Activated CD8-positive, alpha-beta memory T cell treated with anti-CD3 and anti-CD28 coated beads, Interleukin-2, amount 50 U/mL, for 4 hours (primary cell): ENCODE data around the gene PNMA3.
"Not testable (repeated sequence)": the region's sequence is repeated elsewhere in the genome, so short reads cannot be mapped to it uniquely, and the experiment has no call there.

ENCODE experiments used
- DNase-seq: peaks from one replicate; pipeline ENCODE4 v3.0.0-alpha.2; 2020

Gene PNMA3

GRCh38 chrX:153074262-153074899 lies 18.1 kb downstream of the PNMA3 start:
- no peak for DNase-seq

- no peak for DNase-seq
These were observed 18.7 kb downstream of the PNMA3 start for GRCh38 chrX:153074935-153075334.

GRCh38 chrX:153075366-153075765 lies 19.1 kb downstream of the PNMA3 start:
- no peak for DNase-seq

GRCh38 chrX:153077437-153078135 lies 21.3 kb downstream of the PNMA3 start:
- not testable (repeated sequence) for DNase-seq

- not testable (repeated sequence) for DNase-seq
These were observed 27.1 kb downstream of the PNMA3 start for GRCh38 chrX:153083238-153083923.

GRCh38 chrX:153102418-153102817 lies 46.1 kb downstream of the PNMA3 start:
- no peak for DNase-seq

GRCh38 chrX:153104959-153105358 lies 48.7 kb downstream of the PNMA3 start:
- DNase-seq: not testable (repeated sequence)

GRCh38 chrX:153106092-153106801 lies 50.0 kb downstream of the PNMA3 start:
- not testable (repeated sequence) for DNase-seq
